ENCODE results near the gene OR2AT4.

- TF ChIP-seq CTCF (IDR thresholded peaks at IDR 0.05), result no peak
- no peak for TF ChIP-seq POLR2A (IDR thresholded peaks at IDR 0.05)
Observed at GRCh38 chr11:75051043-75051442, 45.6 kb downstream of the OR2AT4 start.

Data from heart left ventricle (tissue), 13 donors.